ENCODE data around the gene KCTD21.
A peak's percentile ranks its signal among the peaks of the same experiment; 100 is the strongest.
"Not testable (repeated sequence)": the region's sequence is repeated elsewhere in the genome, so short reads cannot be mapped to it uniquely, and the experiment has no call there.

Gene KCTD21, protein sequence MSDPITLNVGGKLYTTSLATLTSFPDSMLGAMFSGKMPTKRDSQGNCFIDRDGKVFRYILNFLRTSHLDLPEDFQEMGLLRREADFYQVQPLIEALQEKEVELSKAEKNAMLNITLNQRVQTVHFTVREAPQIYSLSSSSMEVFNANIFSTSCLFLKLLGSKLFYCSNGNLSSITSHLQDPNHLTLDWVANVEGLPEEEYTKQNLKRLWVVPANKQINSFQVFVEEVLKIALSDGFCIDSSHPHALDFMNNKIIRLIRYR

DNA sequence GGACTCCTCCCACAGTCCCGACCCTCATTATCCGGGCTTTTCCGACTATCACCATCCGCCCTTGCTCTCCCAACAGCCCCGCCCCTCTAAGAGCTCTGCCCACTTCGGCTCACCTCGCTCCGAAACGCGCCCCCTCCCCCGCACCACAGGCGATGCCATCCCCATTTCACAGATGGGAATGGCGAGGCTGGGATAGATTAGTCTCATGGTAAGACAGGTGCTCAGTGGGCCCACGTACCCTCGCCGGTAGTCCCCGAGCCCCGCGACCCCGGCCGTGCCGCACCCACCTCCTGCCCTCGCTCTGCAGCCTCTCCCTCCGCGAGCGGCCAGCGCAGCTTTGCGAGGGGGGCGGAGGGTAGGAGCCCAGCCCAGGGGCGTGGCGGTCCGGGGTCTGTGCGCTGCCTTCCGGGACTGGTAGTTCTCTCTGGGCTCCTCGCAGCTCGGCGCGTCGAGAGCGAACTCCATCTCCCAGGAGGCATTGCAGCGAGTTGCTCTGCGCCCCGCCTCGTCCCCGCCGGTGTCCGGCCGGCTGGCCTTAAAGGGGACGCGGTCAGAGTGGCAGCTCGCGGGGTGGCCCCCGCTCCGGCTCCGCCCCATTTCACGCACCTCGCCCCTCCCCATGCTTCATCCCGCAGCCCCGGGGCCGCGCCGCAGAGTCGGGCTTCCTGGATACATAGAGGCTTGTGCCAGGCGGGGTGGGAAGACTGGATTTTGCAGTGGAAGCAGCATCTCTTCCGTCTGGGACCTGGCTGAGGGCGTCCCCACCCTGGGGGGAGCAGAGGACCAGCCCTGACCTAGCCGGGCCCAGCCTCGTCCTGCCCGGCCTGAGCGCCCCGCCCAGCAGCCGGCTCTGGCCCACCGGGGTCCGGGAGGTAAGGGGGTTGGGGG, at the start of gene KCTD21, which contains the start of gene USP35:
KCTD21 (minus strand) TSS at position 341 of the 888 bp plus-strand sequence. CDS start 14,072 bp downstream, outside the sequence.
USP35 (plus strand) TSS at position 634 of the 888 bp plus-strand sequence. CDS start 7,327 bp downstream, outside the sequence.
- peak; percentile 86 for DNase-seq (ENCODE audit: low read depth)
- TF ChIP-seq CTCF (conservative IDR thresholded peaks at IDR 0.05; ENCODE audit: low read depth, low read length): no peak
- H3K4me3 ChIP-seq (ENCODE audit: low read length): peak within 1 kb of the TSS; percentile 82

- no peak overlapping the region for H3K4me3 ChIP-seq (ENCODE audit: low read length)
- no peak for TF ChIP-seq CTCF (conservative IDR thresholded peaks at IDR 0.05; ENCODE audit: low read depth, low read length)
- DNase-seq (ENCODE audit: low read depth): no peak
Observed at GRCh38 chr11:78237293-78238046, 49.0 kb upstream of the KCTD21 start.

GRCh38 chr11:78234006-78234405, 45.6 kb upstream of the KCTD21 start:
- no peak for DNase-seq (ENCODE audit: low read depth)
- H3K4me3 ChIP-seq (ENCODE audit: low read length): no peak overlapping the region
- TF ChIP-seq CTCF (conservative IDR thresholded peaks at IDR 0.05; ENCODE audit: low read depth, low read length): no peak

DNA sequence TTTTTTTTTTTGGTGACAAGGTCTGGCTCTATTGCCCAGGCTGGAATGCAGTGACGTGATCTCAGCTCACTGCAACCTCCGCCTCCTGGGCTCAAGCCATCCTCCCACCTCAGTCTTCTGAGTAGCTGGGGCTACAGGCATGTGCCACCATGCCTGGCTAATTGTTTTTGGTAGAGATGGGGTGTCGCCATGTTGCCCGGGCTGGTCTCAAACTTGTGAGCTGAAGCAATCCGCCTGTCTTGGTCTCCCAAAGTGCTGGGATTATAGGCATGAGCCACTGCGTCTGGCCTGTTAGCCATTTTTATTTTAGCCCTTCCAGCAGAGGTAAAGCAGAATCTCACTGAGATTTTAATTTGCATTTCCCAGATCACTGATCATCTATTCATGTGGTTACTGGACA, 44.6 kb upstream of the KCTD21 start:
- DNase-seq (ENCODE audit: low read depth): not testable (repeated sequence)

GRCh38 chr11:78231962-78232501, 43.6 kb upstream of the KCTD21 start:
- TF ChIP-seq CTCF (conservative IDR thresholded peaks at IDR 0.05; ENCODE audit: low read depth, low read length): no peak
- DNase-seq (ENCODE audit: low read depth): no peak
- no peak overlapping the region for H3K4me3 ChIP-seq (ENCODE audit: low read length)

More for the DNA sequence above, 44.6 kb upstream of the KCTD21 start:
- H3K4me3 ChIP-seq (ENCODE audit: low read length): not testable (repeated sequence)

- DNase-seq (ENCODE audit: low read depth): no peak
- H3K4me3 ChIP-seq (ENCODE audit: low read length): no peak overlapping the region
- no peak for TF ChIP-seq CTCF (conservative IDR thresholded peaks at IDR 0.05; ENCODE audit: low read depth, low read length)
Observed at GRCh38 chr11:78230161-78230877, 41.9 kb upstream of the KCTD21 start.
